ENCODE data around the gene CUX1.
A peak's percentile ranks its signal among the peaks of the same experiment; 100 is the strongest.
"Not testable (repeated sequence)": the region's sequence is repeated elsewhere in the genome, so short reads cannot be mapped to it uniquely, and the experiment has no call there.

The CUX1 gene

GRCh38 chr7:101869901-101870290 lies 52.5 kb downstream of the CUX1 start:
- DNase-seq (ENCODE audit: low spot score) = no peak

GRCh38 chr7:101870361-101871062 lies 53.1 kb downstream of the CUX1 start:
- DNase-seq (ENCODE audit: low spot score) = peak; percentile 63

GRCh38 chr7:101871351-101871750 lies 53.9 kb downstream of the CUX1 start:
- DNase-seq (ENCODE audit: low spot score) = no peak

GRCh38 chr7:101874028-101874427 lies 56.6 kb downstream of the CUX1 start:
- DNase-seq (ENCODE audit: low spot score) = no peak

- no peak for DNase-seq (ENCODE audit: low spot score)
These were observed 57.9 kb downstream of the CUX1 start for GRCh38 chr7:101875283-101875846.

GRCh38 chr7:101877882-101878591 lies 60.6 kb downstream of the CUX1 start:
- DNase-seq (ENCODE audit: low spot score) = no peak

- DNase-seq (ENCODE audit: low spot score) = no peak
These were observed 61.5 kb downstream of the CUX1 start for GRCh38 chr7:101878938-101879337.

- DNase-seq (ENCODE audit: low spot score) = no peak
These were observed 62.1 kb downstream of the CUX1 start for GRCh38 chr7:101879565-101879964.

GRCh38 chr7:101880282-101881054 lies 63.0 kb downstream of the CUX1 start:
- DNase-seq (ENCODE audit: low spot score) = no peak

GRCh38 chr7:101882005-101882421 lies 64.6 kb downstream of the CUX1 start:
- no peak for DNase-seq (ENCODE audit: low spot score)

- peak; percentile 80 for DNase-seq (ENCODE audit: low spot score)
These were observed 65.5 kb downstream of the CUX1 start for GRCh38 chr7:101882595-101883564.

GRCh38 chr7:101884671-101885596 lies 67.5 kb downstream of the CUX1 start:
- DNase-seq (ENCODE audit: low spot score) = no peak

GRCh38 chr7:101885597-101885955 lies 68.2 kb downstream of the CUX1 start:
- DNase-seq (ENCODE audit: low spot score) = no peak

- DNase-seq (ENCODE audit: low spot score) = not testable (repeated sequence)
These were observed 69.9 kb downstream of the CUX1 start for GRCh38 chr7:101887352-101887751.

GRCh38 chr7:101888564-101888963 lies 71.1 kb downstream of the CUX1 start:
- DNase-seq (ENCODE audit: low spot score) = not testable (repeated sequence)

- no peak for DNase-seq (ENCODE audit: low spot score)
These were observed 73.5 kb downstream of the CUX1 start for GRCh38 chr7:101890749-101891523.

- no peak for DNase-seq (ENCODE audit: low spot score)
These were observed 74.7 kb downstream of the CUX1 start for GRCh38 chr7:101891936-101892640.

GRCh38 chr7:101893341-101894082 lies 76.1 kb downstream of the CUX1 start:
- no peak for DNase-seq (ENCODE audit: low spot score)
